KMS-11 (cell line): ENCODE data around the gene RBM22.

Experiments used
- H2AFZ ChIP-seq: fragments of 200-600 bp; sonication (generic); 2 replicates; pipeline ENCODE4 v1.6.1; 2016; ENCODE audit warnings: antibody characterized with exemption, mixed run types, low read depth
- H3K27ac ChIP-seq: fragments of 200-600 bp; sonication (generic); 2 replicates; pipeline ENCODE4 v1.6.1; 2016; ENCODE audit warnings: mild to moderate bottlenecking, mixed run types
- H3K27me3 ChIP-seq: fragments of 200-600 bp; sonication (generic); 2 replicates; pipeline ENCODE4 v1.6.1; 2017; ENCODE audit warnings: mild to moderate bottlenecking, low read depth, mixed run types, moderate library complexity; ENCODE audit not compliant: insufficient read depth
- H3K36me3 ChIP-seq: fragments of 200-600 bp; sonication (generic); 2 replicates; pipeline ENCODE4 v1.6.1; 2017; ENCODE audit warnings: mild to moderate bottlenecking, mixed run types; ENCODE audit not compliant: insufficient read depth
- H3K4me1 ChIP-seq: fragments of 200-600 bp; sonication (generic); 2 replicates; pipeline ENCODE4 v1.6.1; 2016; ENCODE audit warnings: mild to moderate bottlenecking, low read depth, mixed run types; ENCODE audit not compliant: poor library complexity, severe bottlenecking
- H3K4me2 ChIP-seq: fragments of 200-600 bp; sonication (generic); 2 replicates; pipeline ENCODE4 v1.7.0; 2016; ENCODE audit warnings: mild to moderate bottlenecking, mixed run types
- H3K4me3 ChIP-seq: fragments of 200-600 bp; sonication (generic); IDR thresholded peaks from 2 replicates; pipeline ENCODE4 v1.6.1; 2017; ENCODE audit warnings: low read depth, low read length, mixed read lengths; ENCODE audit not compliant: insufficient read depth
- H3K79me2 ChIP-seq: fragments of 200-600 bp; sonication (generic); 2 replicates; pipeline ENCODE4 v1.6.1; 2016; ENCODE audit warnings: low read depth, mixed run types; ENCODE audit not compliant: insufficient read depth
- H3K9ac ChIP-seq: fragments of 200-600 bp; sonication (generic); 2 replicates; pipeline ENCODE4 v1.6.1; 2016; ENCODE audit warnings: mild to moderate bottlenecking, mixed run types
- H4K20me1 ChIP-seq: fragments of 200-600 bp; sonication (generic); 2 replicates; pipeline ENCODE4 v1.6.1; 2016; ENCODE audit warnings: mild to moderate bottlenecking, mixed run types; ENCODE audit not compliant: insufficient read depth
- CTCF ChIP-seq: fragments of 200-600 bp; sonication (generic); conservative IDR thresholded peaks from 2 replicates; pipeline ENCODE4 v1.6.1; 2017; ENCODE audit warnings: low read depth, mild to moderate bottlenecking, antibody characterized with exemption, low read length, moderate library complexity, mixed read lengths

RBM22 gene

GRCh38 chr5:150650021-150651006 is 50.5 kb downstream of the RBM22 start:
- Histone ChIP-seq H3K27ac (no peak overlapping the region), H3K4me3 (no peak overlapping the region), H3K4me2 (no peak overlapping the region), H3K79me2 (no peaks in the 10 kb centered on the region), H3K36me3 (no peaks in the 10 kb centered on the region), H3K4me1 (no peaks in the 10 kb centered on the region), H4K20me1 (no peaks in the 10 kb centered on the region), H2AFZ (no peak overlapping the region), H3K27me3 (no peaks in the 10 kb centered on the region), H3K9ac (no peak overlapping the region)
- TF ChIP-seq CTCF, result no peak

GRCh38 chr5:150649108-150650020 is 51.5 kb downstream of the RBM22 start:
- Histone ChIP-seq H3K79me2 (no peaks in the 10 kb centered on the region), H3K36me3 (no peaks in the 10 kb centered on the region), H3K9ac (no peak overlapping the region), H3K4me1 (no peaks in the 10 kb centered on the region), H3K27ac (no peak overlapping the region), H3K27me3 (no peaks in the 10 kb centered on the region), H2AFZ (no peak overlapping the region), H3K4me3 (no peak overlapping the region), H3K4me2 (no peak overlapping the region), H4K20me1 (no peaks in the 10 kb centered on the region)
- no peak for TF ChIP-seq CTCF

GRCh38 chr5:150648294-150649107 is 52.4 kb downstream of the RBM22 start:
- Histone ChIP-seq H3K27me3 (no peaks in the 10 kb centered on the region), H3K4me1 (no peaks in the 10 kb centered on the region), H3K4me2 (no peak overlapping the region), H3K36me3 (no peaks in the 10 kb centered on the region), H4K20me1 (no peaks in the 10 kb centered on the region), H3K4me3 (no peak overlapping the region), H3K27ac (no peak overlapping the region), H2AFZ (no peak overlapping the region), H3K79me2 (no peaks in the 10 kb centered on the region), H3K9ac (no peak overlapping the region)
- no peak for TF ChIP-seq CTCF
